Vagina (tissue), 2 donors: ENCODE data around the gene GALM. TPM values are rescaled to one million over a fixed set of nuclear protein-coding genes. Genes with fewer than 3 reads are reported as not detected.
"Not testable (repeated sequence)": the region's sequence is repeated elsewhere in the genome, so short reads cannot be mapped to it uniquely, and the experiment has no call there.

Source experiments
- DNase-seq, 2 donors: peaks; one replicate each; pipeline ENCODE4 v3.0.0-alpha.2; 2017; ENCODE audit errors: extremely low spot score in 2 of 2
- H3K27ac ChIP-seq: fragments of 200-600 bp; sonication (generic); one replicate; pipeline ENCODE4 v1.5.1; 2019
- H3K27me3 ChIP-seq: fragments of 200-600 bp; sonication (generic); one replicate; pipeline ENCODE4 v1.5.1; 2019
- H3K36me3 ChIP-seq, 2 donors: fragments of 200-600 bp; sonication (generic); one replicate each; pipeline ENCODE4 v1.5.1; 2017 to 2019
- H3K4me1 ChIP-seq: fragments of 200-600 bp; sonication (generic); one replicate; pipeline ENCODE4 v1.5.1; 2019
- H3K4me3 ChIP-seq, 2 donors: fragments of 200-600 bp; sonication (generic); 1 replicate in 1 of 2; 2 replicates in 1 of 2; pipeline ENCODE4 v1.5.1; 2016 to 2019
- H3K9me3 ChIP-seq: fragments of 200-600 bp; sonication (generic); one replicate; pipeline ENCODE4 v1.5.1; 2019
- POLR2A ChIP-seq, 2 donors: fragments of 450-650 bp; IDR thresholded peaks; one replicate each; pipeline ENCODE4 v1.6.1; 2017; ENCODE audit warnings: antibody characterized with exemption in 2 of 2, mild to moderate bottlenecking in 2 of 2, moderate library complexity in 2 of 2
- POLR2AphosphoS5 ChIP-seq, 2 donors: sonication (generic); formaldehyde crosslinking; IDR thresholded peaks; one replicate each; pipeline ENCODE4 v1.9.0; 2017; ENCODE audit warnings: antibody characterized with exemption in 2 of 2, mild to moderate bottlenecking in 2 of 2, low read depth in 1 of 2; ENCODE audit not compliant: insufficient read depth in 1 of 2
- intact Hi-C: fragments of 100-400 bp; cut with DNase I; formaldehyde crosslinking; loops from one replicate; pipeline ENCODE4 v1.15.1; 2023
- total RNA-seq: library from RNA; depleted of rRNA; stranded (reverse); fragments of >200 nt; gene quantifications from one replicate; pipeline ENCODE4 v1.2.3, GENCODE V29; 2016
- TF ChIP-seq, protein P1 (sequence below), 3 experiments: fragments of 450-650 bp in 2 of 3; fragments of 200-600 bp in 1 of 3; sonication (generic) in 1 of 3; IDR thresholded peaks; one replicate each; pipeline ENCODE4 v1.5.1; 2017 to 2019; ENCODE audit warnings: antibody characterized with exemption in 3 of 3, mild to moderate bottlenecking in 2 of 3, moderate library complexity in 2 of 3

The GALM gene
- total RNA-seq, 1 donor from 2014 or later, result 16.9 TPM

- no peak overlapping the region for H3K27ac ChIP-seq
- H3K4me1 ChIP-seq, result no peaks in the 10 kb centered on the region
- TF ChIP-seq POLR2A (IDR thresholded peaks at IDR 0.05) (no peak), POLR2AphosphoS5 (IDR thresholded peaks at IDR 0.05; ENCODE audit: insufficient read depth in 1 of 2, low read depth in 1 of 2) (no peak)
- TF ChIP-seq, protein P1, sequence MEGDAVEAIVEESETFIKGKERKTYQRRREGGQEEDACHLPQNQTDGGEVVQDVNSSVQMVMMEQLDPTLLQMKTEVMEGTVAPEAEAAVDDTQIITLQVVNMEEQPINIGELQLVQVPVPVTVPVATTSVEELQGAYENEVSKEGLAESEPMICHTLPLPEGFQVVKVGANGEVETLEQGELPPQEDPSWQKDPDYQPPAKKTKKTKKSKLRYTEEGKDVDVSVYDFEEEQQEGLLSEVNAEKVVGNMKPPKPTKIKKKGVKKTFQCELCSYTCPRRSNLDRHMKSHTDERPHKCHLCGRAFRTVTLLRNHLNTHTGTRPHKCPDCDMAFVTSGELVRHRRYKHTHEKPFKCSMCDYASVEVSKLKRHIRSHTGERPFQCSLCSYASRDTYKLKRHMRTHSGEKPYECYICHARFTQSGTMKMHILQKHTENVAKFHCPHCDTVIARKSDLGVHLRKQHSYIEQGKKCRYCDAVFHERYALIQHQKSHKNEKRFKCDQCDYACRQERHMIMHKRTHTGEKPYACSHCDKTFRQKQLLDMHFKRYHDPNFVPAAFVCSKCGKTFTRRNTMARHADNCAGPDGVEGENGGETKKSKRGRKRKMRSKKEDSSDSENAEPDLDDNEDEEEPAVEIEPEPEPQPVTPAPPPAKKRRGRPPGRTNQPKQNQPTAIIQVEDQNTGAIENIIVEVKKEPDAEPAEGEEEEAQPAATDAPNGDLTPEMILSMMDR (IDR thresholded peaks at IDR 0.05), result no peak
- H3K36me3 ChIP-seq, result no peaks in the 10 kb centered on the region
- H3K27me3 ChIP-seq, result no peaks in the 10 kb centered on the region
- intact Hi-C loops, result no loop called here
- H3K9me3 ChIP-seq, result no peaks in the 10 kb centered on the region
- H3K4me3 ChIP-seq, result no peak overlapping the region
- DNase-seq, result no peak
These were observed 47.4 kb downstream of the GALM start for GRCh38 chr2:38713338-38713737.

DNA sequence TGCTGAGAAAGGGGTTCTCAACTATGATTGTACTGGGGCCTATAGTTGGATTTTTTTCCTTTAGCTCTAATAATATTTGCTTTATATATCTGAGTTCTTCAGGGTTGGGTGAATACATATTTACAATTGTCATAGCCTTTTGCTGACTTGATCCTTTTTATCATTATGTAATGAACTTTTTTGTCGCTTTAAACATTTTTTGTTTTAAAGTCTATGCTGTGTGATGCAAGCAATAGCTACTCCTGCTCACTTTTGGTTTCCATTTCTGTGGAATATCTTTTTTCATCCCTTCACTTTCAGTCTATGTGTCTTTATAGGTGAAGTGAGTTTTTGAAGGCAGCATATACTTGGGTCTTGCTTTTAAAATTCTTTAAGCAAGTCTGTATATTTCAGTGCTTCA, 49.0 kb downstream of the GALM start:
- intact Hi-C loops, H3K27me3 ChIP-seq, H3K4me3 ChIP-seq, DNase-seq, H3K9me3 ChIP-seq, H3K36me3 ChIP-seq, H3K27ac ChIP-seq: not testable (repeated sequence)
- H3K4me1 ChIP-seq, result peaks cover 10% of the 10 kb centered on the region

- no peaks in the 10 kb centered on the region for H3K36me3 ChIP-seq
- TF ChIP-seq POLR2A (IDR thresholded peaks at IDR 0.05), result no peak
- TF ChIP-seq POLR2AphosphoS5 (IDR thresholded peaks at IDR 0.05; ENCODE audit: insufficient read depth in 1 of 2, low read depth in 1 of 2), result no peak
- TF ChIP-seq, protein P1 (IDR thresholded peaks at IDR 0.05), result no peak
These were observed 50.3 kb downstream of the GALM start for GRCh38 chr2:38716185-38716584.

GRCh38 chr2:38718601-38719000, 52.7 kb downstream of the GALM start:
- H3K27me3 ChIP-seq, result no peaks in the 10 kb centered on the region
- no peaks in the 10 kb centered on the region for H3K9me3 ChIP-seq
- no peak overlapping the region for H3K27ac ChIP-seq
- TF ChIP-seq POLR2A (IDR thresholded peaks at IDR 0.05), result no peak
- TF ChIP-seq, protein P1 (IDR thresholded peaks at IDR 0.05), result no peak
- TF ChIP-seq POLR2AphosphoS5 (IDR thresholded peaks at IDR 0.05; ENCODE audit: insufficient read depth in 1 of 2, low read depth in 1 of 2), result no peak
- intact Hi-C loops, result no loop called here
- no peak overlapping the region for H3K4me3 ChIP-seq
- peaks cover 32% of the 10 kb centered on the region for H3K4me1 ChIP-seq
- no peak for DNase-seq
- H3K36me3 ChIP-seq, result no peaks in the 10 kb centered on the region

More at GRCh38 chr2:38716185-38716584, 50.3 kb downstream of the GALM start:
- Histone ChIP-seq H3K4me1 (peaks cover 23% of the 10 kb centered on the region), H3K4me3 (no peak overlapping the region), H3K9me3 (no peaks in the 10 kb centered on the region), H3K27me3 (no peaks in the 10 kb centered on the region), H3K27ac (no peak overlapping the region)
- intact Hi-C loops, result no loop called here
- no peak for DNase-seq

DNA sequence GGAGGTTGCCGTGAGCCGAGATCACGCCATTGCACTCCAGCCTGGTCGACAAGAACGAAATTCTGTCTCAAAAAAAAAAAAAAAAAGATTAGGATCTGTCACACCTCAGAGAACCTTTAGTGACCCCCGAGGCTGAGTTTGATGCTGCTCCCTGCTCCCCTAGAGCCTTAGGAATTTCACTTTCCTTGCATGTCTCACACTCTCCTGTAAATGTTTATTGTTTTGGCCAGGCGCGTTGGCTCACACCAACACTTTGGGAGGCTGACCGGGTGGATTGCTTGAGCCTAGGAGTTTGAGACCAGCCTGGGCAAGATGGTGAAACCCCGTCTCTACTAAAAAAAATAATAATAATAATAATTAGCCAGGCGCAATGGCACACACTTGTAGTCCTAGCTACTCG, 53.8 kb downstream of the GALM start:
- Histone ChIP-seq H3K4me3 (no peak overlapping the region), H3K27ac (no peak overlapping the region), H3K9me3 (no peaks in the 10 kb centered on the region), H3K4me1 (peaks cover 32% of the 10 kb centered on the region), H3K36me3 (no peaks in the 10 kb centered on the region), H3K27me3 (no peaks in the 10 kb centered on the region)
- TF ChIP-seq POLR2AphosphoS5 (IDR thresholded peaks at IDR 0.05; ENCODE audit: insufficient read depth in 1 of 2, low read depth in 1 of 2), result no peak
- TF ChIP-seq POLR2A (IDR thresholded peaks at IDR 0.05), result no peak
- TF ChIP-seq, protein P1 (IDR thresholded peaks at IDR 0.05), result no peak
- intact Hi-C loops, result loop anchor here (10.0 kb wide), 1 partner anchor 415 kb away; no protein-coding TSS in a partner anchor
- no peak for DNase-seq
